H1 (cell line): Measurements from ENCODE around the gene NLRP1. TPM values are rescaled to one million over a fixed set of nuclear protein-coding genes. Genes with fewer than 3 reads are reported as not detected.

Source experiments
- E2F6 ChIP-seq: IDR thresholded peaks from 2 replicates; pipeline ENCODE4 v1.6.1; 2012; ENCODE audit warnings: inconsistent platforms
- HDAC6 ChIP-seq: IDR thresholded peaks from one replicate; pipeline ENCODE4 v1.7.1; 2012; ENCODE audit warnings: low read depth, mild to moderate bottlenecking, inconsistent platforms, low read length, moderate library complexity
- RAD21 ChIP-seq, 2 experiments: IDR thresholded peaks in 1 of 2; conservative IDR thresholded peaks in 1 of 2; 2 replicates each; pipeline ENCODE4 v1.6.1; 2011; ENCODE audit warnings: low read depth in 2 of 2, low read length in 2 of 2, improper control_type of control experiment in 1 of 2, inconsistent platforms in 1 of 2, mild to moderate bottlenecking in 1 of 2, moderate library complexity in 1 of 2
- SP1 ChIP-seq: IDR thresholded peaks from 2 replicates; pipeline ENCODE4 v1.6.1; 2011; ENCODE audit warnings: low read depth, low read length
- polyA plus RNA-seq, 7 experiments: library from polyadenylated mRNA; depleted of rRNA in 3 of 7; stranded (reverse) in 5 of 7; unstranded in 2 of 7; fragments of >200 nt in 5 of 7; fragments of 200-250 nt in 2 of 7; gene quantifications; 1 replicate in 5 of 7; 2 replicates in 1 of 7; 4 replicates in 1 of 7; pipeline versions ENCODE4 v1.2.1 to v1.2.3, GENCODE V29; 2011 to 2013; ENCODE audit warnings: missing spikeins in 2 of 7, mixed read lengths in 2 of 7
- total RNA-seq: library from RNA; stranded (reverse); fragmentation: NEBNext Ultra II Directional; extraction: Animal tissue kit (Norgen Biotek cat#: 25700); gene quantifications from 2 replicates; pipeline ENCODE4 v1.2.1, GENCODE V29; 2021

NLRP1 gene
- total and polyA plus RNA-seq, 2 of the 8 experiments (the other 6 are each of a cell fraction or from before 2014, with no cell fraction given): 8.6 to 10.4 TPM

GRCh38 chr17:5466295-5466694 is 118.0 kb downstream of the NLRP1 start (continued):
- TF ChIP-seq RAD21 (IDR thresholded peaks at IDR 0.05 in 1 of 2, conservative IDR thresholded peaks at IDR 0.05 in 1 of 2; ENCODE audit: low read depth in 2 of 2, low read length in 2 of 2): no peak
- no peak for TF ChIP-seq HDAC6
- TF ChIP-seq E2F6: no peak
- no peak for TF ChIP-seq SP1
